ENCODE measurements around the gene FRMPD4. TPM values are rescaled to one million over a fixed set of nuclear protein-coding genes. Genes with fewer than 3 reads are reported as not detected.

FRMPD4 gene
- total RNA-seq, 1 donor from 2014 or later, result 0.79 TPM

DNA sequence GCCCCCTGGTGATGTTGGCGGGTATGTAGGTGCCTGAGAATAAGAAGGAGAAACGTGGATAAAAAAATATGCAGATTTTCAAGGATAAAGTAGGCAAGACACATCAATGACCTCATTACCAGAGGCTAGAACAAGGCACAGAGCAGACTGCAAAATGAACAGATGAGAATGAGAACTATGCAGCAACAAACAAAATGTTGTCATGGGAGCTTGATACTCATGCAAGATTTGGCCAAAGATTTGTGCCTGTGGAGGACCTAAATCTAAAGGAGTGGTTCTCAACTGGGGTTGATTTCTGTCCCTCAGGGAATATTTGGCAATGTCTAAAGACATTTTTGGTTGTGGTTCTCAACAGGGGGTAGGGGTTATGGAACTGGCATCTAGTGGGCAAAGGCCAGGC, 177.3 kb downstream of the FRMPD4 start:
- TF ChIP-seq, protein P1, sequence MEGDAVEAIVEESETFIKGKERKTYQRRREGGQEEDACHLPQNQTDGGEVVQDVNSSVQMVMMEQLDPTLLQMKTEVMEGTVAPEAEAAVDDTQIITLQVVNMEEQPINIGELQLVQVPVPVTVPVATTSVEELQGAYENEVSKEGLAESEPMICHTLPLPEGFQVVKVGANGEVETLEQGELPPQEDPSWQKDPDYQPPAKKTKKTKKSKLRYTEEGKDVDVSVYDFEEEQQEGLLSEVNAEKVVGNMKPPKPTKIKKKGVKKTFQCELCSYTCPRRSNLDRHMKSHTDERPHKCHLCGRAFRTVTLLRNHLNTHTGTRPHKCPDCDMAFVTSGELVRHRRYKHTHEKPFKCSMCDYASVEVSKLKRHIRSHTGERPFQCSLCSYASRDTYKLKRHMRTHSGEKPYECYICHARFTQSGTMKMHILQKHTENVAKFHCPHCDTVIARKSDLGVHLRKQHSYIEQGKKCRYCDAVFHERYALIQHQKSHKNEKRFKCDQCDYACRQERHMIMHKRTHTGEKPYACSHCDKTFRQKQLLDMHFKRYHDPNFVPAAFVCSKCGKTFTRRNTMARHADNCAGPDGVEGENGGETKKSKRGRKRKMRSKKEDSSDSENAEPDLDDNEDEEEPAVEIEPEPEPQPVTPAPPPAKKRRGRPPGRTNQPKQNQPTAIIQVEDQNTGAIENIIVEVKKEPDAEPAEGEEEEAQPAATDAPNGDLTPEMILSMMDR (IDR thresholded peaks at IDR 0.05; ENCODE audit: insufficient read depth, low read length, severe bottlenecking), result no peak
- no peaks in the 10 kb centered on the region for H3K27me3 ChIP-seq (ENCODE audit: control insufficient read depth, insufficient read depth, low read length)
- H3K36me3 ChIP-seq (ENCODE audit: control insufficient read depth, insufficient read depth, low read length), result no peaks in the 10 kb centered on the region
- DNase-seq (ENCODE audit: low read depth) (no peak), FAIRE-seq (no peak)
- H3K4me3 ChIP-seq (ENCODE audit: low read depth, low read length), result no peak overlapping the region

DNA sequence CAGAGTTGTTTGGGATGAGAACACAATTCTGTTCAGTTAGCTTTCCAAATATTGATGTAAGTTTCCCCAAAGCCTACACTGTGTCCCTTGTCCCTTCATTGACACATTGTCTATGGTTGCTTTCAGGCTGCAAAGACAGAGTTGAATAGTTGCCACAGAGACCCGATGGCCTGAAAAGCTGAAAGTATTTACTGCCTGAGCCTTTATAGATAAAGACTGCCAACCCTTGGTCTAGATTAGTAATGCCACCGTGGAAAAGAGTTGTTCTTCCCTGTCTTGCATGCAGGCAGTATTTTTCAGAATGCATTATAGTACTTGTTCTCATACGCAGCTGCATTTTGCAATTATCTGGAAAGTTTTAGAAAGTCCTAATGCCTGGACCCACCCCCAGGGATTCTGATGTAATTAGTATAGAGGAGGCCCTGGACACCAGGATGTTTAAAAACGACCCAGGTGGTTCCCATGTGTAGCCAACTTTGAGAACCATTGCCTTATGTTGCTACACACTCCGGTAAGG, 180.8 kb downstream of the FRMPD4 start:
- FAIRE-seq (no peak), DNase-seq (ENCODE audit: low read depth) (no peak)
- Histone ChIP-seq H3K4me3 (ENCODE audit: low read depth, low read length) (no peak overlapping the region), H3K36me3 (ENCODE audit: control insufficient read depth, insufficient read depth, low read length) (no peaks in the 10 kb centered on the region), H3K27me3 (ENCODE audit: control insufficient read depth, insufficient read depth, low read length) (no peaks in the 10 kb centered on the region)
- TF ChIP-seq, protein P1 (IDR thresholded peaks at IDR 0.05; ENCODE audit: insufficient read depth, low read length, severe bottlenecking), result no peak

DNA sequence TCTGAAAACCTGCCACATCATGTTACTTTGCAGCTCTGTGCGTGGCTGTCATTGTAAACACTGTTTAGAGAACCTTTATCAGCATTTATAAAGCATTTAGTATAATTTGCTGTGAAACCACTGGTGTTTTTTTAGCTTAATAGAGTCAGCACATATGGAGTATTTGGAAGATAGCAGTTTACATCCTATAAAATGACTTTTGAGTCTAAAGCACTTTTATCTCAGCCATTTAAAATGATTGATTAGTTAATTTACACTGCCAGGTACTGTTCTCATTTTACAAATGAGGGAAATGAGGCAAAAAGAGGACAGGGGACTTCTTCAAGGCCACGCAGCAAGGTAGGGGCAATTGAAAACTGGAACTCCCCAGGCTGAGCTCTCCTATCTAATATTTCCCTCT, 181.7 kb downstream of the FRMPD4 start:
- no peaks in the 10 kb centered on the region for H3K27me3 ChIP-seq (ENCODE audit: control insufficient read depth, insufficient read depth, low read length)
- H3K36me3 ChIP-seq (ENCODE audit: control insufficient read depth, insufficient read depth, low read length), result no peaks in the 10 kb centered on the region
- no peak for FAIRE-seq
- no peak overlapping the region for H3K4me3 ChIP-seq (ENCODE audit: low read depth, low read length)
- no peak for DNase-seq (ENCODE audit: low read depth)
- TF ChIP-seq, protein P1 (IDR thresholded peaks at IDR 0.05; ENCODE audit: insufficient read depth, low read length, severe bottlenecking), result no peak

DNA sequence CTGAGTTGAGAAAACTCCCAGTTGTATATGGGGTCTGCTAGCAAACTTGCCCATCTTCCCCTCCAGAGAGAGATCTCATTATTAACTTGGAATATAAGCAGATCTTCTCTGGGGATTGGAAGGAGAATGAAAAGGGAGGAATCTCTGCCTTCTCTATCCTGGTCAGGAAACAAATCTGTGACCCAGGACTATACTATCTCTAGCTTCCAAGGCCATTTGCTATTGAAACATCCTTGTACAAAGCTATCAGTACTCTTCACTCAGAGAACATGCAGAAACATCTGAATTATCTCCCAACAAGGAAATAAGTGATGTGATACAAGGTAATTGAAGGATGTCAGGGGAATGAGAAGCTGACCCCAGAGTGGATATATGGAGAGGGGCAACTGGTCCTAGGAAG, 183.8 kb downstream of the FRMPD4 start:
- Histone ChIP-seq H3K27me3 (ENCODE audit: control insufficient read depth, insufficient read depth, low read length) (no peaks in the 10 kb centered on the region), H3K4me3 (ENCODE audit: low read depth, low read length) (no peak overlapping the region), H3K36me3 (ENCODE audit: control insufficient read depth, insufficient read depth, low read length) (no peaks in the 10 kb centered on the region)
- no peak for DNase-seq (ENCODE audit: low read depth)
- FAIRE-seq, result no peak
- TF ChIP-seq, protein P1 (IDR thresholded peaks at IDR 0.05; ENCODE audit: insufficient read depth, low read length, severe bottlenecking), result no peak

DNA sequence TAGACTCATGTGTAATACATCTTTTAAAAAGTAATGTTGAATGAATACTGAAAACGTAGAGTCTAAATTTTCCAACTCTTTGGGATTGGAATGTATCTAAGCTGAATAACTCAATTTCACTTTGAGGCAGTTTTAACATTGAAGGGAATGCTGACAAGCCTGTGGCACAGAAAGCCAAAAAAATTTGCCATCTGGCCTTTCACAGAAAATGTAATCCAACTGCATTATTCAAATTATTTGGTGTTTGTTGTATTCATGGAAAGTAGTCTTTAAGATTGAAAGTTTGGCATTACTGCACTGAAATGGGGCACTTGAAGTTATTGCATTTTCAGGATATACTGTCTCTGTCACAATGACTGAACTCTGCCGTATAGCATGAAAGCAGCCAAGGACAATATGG, 186.9 kb downstream of the FRMPD4 start:
- no peak for FAIRE-seq
- TF ChIP-seq, protein P1 (IDR thresholded peaks at IDR 0.05; ENCODE audit: insufficient read depth, low read length, severe bottlenecking), result no peak
- H3K4me3 ChIP-seq (ENCODE audit: low read depth, low read length), result no peak overlapping the region

DNA sequence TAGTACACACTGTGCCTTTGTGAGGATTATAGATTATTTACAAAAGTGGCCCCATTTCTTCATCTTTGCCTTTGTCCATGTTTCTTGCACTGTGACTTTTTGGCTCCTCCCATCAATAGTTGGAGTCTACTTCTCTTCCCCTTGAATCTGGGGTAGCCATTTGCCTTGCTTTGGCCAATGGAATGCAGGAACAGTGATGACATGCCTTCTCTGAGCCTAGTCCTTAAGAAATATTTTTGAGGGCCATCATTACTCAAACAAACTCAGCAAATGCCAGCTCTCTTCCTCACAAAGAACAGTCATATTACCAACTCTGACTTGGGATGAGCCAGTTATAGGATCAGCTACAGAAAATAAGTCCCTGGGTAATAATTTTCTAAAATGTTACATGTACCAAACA, 189.6 kb downstream of the FRMPD4 start:
- FAIRE-seq, result no peak

More for the DNA sequence above, 186.9 kb downstream of the FRMPD4 start:
- Histone ChIP-seq H3K27me3 (ENCODE audit: control insufficient read depth, insufficient read depth, low read length) (no peaks in the 10 kb centered on the region), H3K36me3 (ENCODE audit: control insufficient read depth, insufficient read depth, low read length) (no peaks in the 10 kb centered on the region)
- DNase-seq (ENCODE audit: low read depth), result no peak

More for the DNA sequence above, 189.6 kb downstream of the FRMPD4 start:
- TF ChIP-seq, protein P1 (IDR thresholded peaks at IDR 0.05; ENCODE audit: insufficient read depth, low read length, severe bottlenecking), result no peak
- Histone ChIP-seq H3K36me3 (ENCODE audit: control insufficient read depth, insufficient read depth, low read length) (no peaks in the 10 kb centered on the region), H3K4me3 (ENCODE audit: low read depth, low read length) (no peak overlapping the region), H3K27me3 (ENCODE audit: control insufficient read depth, insufficient read depth, low read length) (no peaks in the 10 kb centered on the region)
- DNase-seq (ENCODE audit: low read depth), result peak; percentile 21

Data from bronchial epithelial cell (primary cell).